NCI-H2107 (cell line): ENCODE results near the gene NUP85.
A peak's percentile ranks its signal among the peaks of the same experiment; 100 is the strongest.
"Not testable (repeated sequence)": the region's sequence is repeated elsewhere in the genome, so short reads cannot be mapped to it uniquely, and the experiment has no call there.

ENCODE experiments used
- DNase-seq: peaks from one replicate; lab custom pipeline; 2025; lab: John Stamatoyannopoulos, UW

Gene NUP85

GRCh38 chr17:75241143-75241430 is 35.6 kb downstream of the NUP85 start:
- DNase-seq: no peak

GRCh38 chr17:75241502-75241901 is 36.0 kb downstream of the NUP85 start:
- no peak for DNase-seq

DNA sequence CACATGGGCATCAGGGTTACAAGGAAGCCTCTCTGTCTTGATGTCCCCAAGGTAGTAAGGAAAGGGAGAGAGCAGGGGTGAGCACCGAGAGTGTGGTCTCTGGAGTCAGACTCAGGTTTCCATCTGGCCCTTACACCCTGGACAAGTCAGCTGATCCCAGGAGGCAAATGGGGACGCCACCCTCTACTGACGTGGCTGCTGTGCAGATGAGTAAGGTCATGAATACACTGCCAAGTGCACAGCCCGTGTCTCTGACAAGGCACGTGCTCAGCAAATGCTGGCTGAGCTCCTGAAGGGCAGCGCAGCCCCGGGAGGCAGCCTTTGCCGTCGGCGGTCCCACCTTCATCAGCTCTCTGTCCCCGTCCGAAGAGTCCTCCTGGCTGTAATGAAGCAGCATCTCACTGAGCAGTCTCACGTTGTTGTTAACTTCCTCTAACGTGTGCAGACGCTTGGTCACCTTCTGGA is 36.5 kb downstream of the NUP85 start:
- no peak for DNase-seq

DNA sequence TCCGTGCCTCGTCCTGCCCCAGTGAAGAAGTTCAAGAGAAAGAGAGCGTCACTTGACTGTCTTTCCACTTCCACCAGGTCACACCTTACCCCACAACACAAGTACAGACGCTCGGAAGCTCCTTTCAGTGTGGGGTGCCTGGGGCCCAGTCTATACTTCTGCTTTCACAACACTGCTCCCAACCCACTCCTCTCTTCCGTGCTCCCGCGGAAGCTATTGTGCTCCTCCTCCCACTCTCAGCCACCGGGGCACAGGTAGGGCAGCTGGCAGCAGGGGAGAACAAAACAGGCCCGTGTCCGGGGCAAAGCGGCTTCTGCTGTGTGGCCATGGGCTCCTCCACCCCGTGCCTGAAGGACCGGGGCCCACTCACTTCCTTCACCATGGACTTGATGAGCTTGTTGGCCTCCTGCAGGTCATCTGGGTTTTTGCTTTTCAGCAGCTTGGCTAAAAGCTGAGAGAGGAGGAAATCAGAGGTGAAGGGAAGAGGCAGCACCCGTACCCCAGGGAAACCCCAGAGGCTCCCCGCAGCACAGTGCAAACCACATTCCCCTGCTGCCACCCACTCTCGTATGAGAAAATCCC is 37.1 kb downstream of the NUP85 start:
- DNase-seq: no peak

- DNase-seq: no peak
Measured at GRCh38 chr17:75244133-75244866, 38.8 kb downstream of the NUP85 start.

DNA sequence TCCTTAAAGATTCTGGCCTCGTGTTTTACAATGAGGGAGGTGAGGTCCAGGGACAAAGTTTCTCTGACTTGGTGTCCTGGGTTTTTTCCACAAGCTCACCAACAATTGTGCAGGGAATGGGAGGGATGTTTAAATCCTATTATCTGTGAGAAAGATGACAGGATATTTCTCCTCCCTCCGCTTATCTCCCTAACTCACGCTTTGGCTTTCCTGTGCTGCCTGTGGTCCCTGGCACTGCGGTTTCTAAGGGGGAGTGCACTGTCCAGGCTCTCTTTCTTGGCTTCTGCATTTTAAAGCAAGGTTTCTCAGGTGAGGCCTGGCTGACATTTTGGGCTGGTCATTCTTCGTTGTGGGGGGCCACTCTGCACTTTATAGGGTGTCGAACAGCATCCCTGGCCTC is 39.5 kb downstream of the NUP85 start:
- DNase-seq: no peak

DNA sequence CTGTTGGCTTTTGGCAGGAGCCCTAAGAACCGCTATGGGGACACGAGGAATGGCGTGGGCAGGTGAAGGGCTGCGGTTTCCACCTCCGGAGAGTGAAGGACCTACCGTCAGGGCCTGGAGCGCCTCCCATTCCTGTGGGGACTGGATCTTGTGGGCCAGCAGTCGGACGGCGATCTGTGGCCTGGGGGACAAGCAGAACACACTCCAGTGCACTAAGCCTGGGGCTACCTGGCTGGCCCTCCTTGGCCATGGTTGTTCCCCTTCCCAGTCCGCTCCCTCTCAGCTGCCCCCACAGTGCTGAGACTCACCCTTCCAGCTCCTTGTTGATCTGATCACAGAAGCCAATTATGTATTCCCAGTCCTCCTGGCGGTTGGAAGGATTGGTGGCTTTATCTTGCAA is 40.9 kb downstream of the NUP85 start:
- DNase-seq: no peak

- no peak for DNase-seq
Measured at GRCh38 chr17:75249564-75249963, 44.1 kb downstream of the NUP85 start.

GRCh38 chr17:75250009-75250471 is 44.6 kb downstream of the NUP85 start:
- no peak for DNase-seq

DNA sequence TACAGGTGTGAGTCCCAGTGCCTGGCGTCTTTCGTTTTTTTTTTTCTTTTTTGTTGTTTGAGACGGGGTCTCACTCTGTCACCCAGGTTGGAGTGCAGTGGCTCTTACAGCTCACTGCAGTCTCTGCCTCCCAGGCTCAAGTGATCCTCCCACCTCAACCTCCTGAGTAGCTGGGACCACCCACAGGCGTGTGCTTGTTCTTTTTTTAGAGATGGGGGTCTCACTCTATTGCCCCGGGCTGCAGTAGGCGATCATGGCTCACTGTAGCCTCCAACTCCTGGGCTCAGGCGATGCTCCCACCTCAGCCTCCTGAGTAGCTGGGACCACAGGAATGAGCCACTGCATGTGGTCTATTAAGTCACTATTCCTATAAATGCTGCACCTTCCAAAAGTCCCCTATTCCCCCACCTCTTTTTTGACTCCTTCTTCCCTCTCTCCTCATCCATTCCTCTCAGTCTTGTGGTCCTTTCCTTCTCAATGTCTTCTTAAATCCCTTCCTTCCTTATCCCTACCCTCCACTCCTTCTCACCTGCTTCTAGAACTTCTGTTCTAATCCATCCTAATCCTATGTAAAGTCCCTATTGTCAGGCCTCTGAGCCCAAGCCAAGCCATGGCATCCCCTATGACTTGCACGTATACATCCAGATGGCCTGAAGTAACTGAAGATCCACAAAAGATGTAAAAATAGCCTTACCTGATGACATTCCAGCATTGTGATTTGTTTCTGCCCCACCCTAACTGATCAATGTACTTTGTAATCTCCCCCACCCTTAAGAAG is 46.7 kb downstream of the NUP85 start:
- DNase-seq: no peak

DNA sequence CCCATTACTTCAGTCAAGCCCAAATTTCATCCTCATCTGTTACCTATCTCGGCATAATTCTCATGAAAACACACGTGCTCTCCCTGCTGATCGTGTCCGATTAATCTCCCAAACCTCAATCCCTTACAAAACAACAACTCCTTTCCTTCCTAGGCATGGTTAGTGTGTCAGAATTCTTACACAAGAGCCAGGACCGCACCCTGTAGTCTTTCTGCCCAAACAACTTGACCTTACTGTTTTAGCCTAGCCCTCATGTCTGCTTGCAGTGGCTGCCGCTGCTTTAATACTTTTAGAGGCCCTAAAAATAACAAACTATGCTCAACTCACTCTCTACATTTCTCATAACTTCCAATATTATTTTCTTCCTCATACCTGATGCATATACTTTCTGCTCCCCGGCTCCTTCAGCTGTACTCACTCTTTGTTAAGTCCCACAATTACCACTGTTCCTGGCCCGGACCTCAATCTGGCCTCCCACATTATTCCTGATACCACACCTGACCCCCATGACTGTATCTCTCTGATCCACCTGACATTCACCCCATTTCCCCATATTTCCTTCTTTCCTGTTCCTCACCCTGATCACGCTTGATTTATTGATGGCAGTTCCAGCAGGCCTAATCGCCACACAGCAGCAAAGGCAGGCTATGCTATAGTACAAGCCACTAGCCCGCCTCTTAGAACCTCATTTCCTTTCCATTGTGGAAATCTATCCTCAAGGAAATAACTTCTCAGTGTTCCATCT is 50.6 kb downstream of the NUP85 start:
- DNase-seq: not testable (repeated sequence)

DNA sequence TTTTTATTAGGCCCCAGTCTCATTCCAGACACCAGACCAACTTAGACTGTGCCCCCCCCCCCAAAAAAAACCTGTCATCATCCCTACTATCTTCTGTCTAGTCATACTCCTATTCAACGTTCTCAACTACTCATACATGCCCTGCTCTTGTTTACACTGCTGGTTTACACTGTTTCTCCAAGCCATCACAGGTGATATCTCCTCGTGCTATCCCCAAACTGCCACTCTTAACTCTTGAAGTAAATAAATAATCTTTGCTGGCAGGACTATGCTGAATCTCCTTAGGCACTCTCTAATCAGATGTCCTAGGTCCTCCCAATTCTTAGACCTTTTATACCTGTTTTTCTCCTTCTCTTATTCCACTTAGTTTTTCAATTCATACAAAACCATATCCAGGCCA is 51.7 kb downstream of the NUP85 start:
- not testable (repeated sequence) for DNase-seq

GRCh38 chr17:75260641-75261335 is 55.3 kb downstream of the NUP85 start:
- no peak for DNase-seq

GRCh38 chr17:75261336-75262111 is 56.0 kb downstream of the NUP85 start, which contains the start of the genes GGA3 and MRPS7:
TSS of gene GGA3 (minus strand) at chr17:75261606. CDS start at chr17:75261587, 19 bp downstream.
TSS of gene MRPS7 (plus strand) at chr17:75261879. CDS start at chr17:75261901, 22 bp downstream.
- peak; percentile 93 for DNase-seq

GRCh38 chr17:75262112-75262606 is 56.7 kb downstream of the NUP85 start:
- DNase-seq: no peak

- DNase-seq: no peak
Measured at GRCh38 chr17:75263055-75263454, 57.6 kb downstream of the NUP85 start.

GRCh38 chr17:75265614-75266315 is 60.3 kb downstream of the NUP85 start:
- DNase-seq: no peak

GRCh38 chr17:75266316-75267152 is 61.1 kb downstream of the NUP85 start:
- peak; percentile 39 for DNase-seq

- DNase-seq: no peak
Measured at GRCh38 chr17:75267153-75267410, 61.6 kb downstream of the NUP85 start.
